OCI-LY3 (cell line): Measurements from ENCODE around the gene SH3GL3.

ENCODE experiments used
- EZH2phosphoT487 ChIP-seq: fragments of 200-600 bp; shearing (Covaris generic); IDR thresholded peaks from 2 replicates; pipeline ENCODE4 v1.6.1; 2018; ENCODE audit warnings: antibody characterized with exemption, mixed run types, low read depth
- TF ChIP-seq, protein P1 (sequence below): fragments of 200-600, 300-600 bp; sonication (generic); IDR thresholded peaks from 2 replicates; pipeline ENCODE4 v1.5.1; 2014; ENCODE audit warnings: antibody characterized with exemption, low read length, low read depth

GRCh38 chr15:83398626-83399025, 48.5 kb upstream of the SH3GL3 start:
- TF ChIP-seq, protein P1, sequence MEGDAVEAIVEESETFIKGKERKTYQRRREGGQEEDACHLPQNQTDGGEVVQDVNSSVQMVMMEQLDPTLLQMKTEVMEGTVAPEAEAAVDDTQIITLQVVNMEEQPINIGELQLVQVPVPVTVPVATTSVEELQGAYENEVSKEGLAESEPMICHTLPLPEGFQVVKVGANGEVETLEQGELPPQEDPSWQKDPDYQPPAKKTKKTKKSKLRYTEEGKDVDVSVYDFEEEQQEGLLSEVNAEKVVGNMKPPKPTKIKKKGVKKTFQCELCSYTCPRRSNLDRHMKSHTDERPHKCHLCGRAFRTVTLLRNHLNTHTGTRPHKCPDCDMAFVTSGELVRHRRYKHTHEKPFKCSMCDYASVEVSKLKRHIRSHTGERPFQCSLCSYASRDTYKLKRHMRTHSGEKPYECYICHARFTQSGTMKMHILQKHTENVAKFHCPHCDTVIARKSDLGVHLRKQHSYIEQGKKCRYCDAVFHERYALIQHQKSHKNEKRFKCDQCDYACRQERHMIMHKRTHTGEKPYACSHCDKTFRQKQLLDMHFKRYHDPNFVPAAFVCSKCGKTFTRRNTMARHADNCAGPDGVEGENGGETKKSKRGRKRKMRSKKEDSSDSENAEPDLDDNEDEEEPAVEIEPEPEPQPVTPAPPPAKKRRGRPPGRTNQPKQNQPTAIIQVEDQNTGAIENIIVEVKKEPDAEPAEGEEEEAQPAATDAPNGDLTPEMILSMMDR = no peak
- no peak for TF ChIP-seq EZH2phosphoT487
